ENCODE measurements around the gene NDUFA11.

NDUFA11 gene

GRCh38 chr19:5896365-5897076 lies 7.1 kb downstream of the NDUFA11 start:
- Histone ChIP-seq H3K36me3 (ENCODE audit: control insufficient read depth, insufficient read depth, low read length) (peaks cover 11% of the 10 kb centered on the region), H3K4me1 (ENCODE audit: control insufficient read depth, insufficient read depth, low read length) (no peaks in the 10 kb centered on the region), H3K27ac (ENCODE audit: insufficient read depth, low read depth, low read length, poor library complexity, severe bottlenecking) (no peak overlapping the region), H3K4me3 (ENCODE audit: insufficient read depth, low read depth, low read length) (no peak overlapping the region), H3K9me3 (ENCODE audit: control insufficient read depth, low read length) (no peaks in the 10 kb centered on the region), H3K27me3 (ENCODE audit: control insufficient read depth, insufficient read depth, low read length, poor library complexity, severe bottlenecking) (no peaks in the 10 kb centered on the region)
- 93 to 94% methylated on average over 29 of the region's 29 CpGs for WGBS, 2 experiments

- H3K4me1 ChIP-seq (ENCODE audit: control insufficient read depth, insufficient read depth, low read length) = no peaks in the 10 kb centered on the region
Observed at GRCh38 chr19:5895890-5896289, 7.7 kb downstream of the NDUFA11 start.

DNA sequence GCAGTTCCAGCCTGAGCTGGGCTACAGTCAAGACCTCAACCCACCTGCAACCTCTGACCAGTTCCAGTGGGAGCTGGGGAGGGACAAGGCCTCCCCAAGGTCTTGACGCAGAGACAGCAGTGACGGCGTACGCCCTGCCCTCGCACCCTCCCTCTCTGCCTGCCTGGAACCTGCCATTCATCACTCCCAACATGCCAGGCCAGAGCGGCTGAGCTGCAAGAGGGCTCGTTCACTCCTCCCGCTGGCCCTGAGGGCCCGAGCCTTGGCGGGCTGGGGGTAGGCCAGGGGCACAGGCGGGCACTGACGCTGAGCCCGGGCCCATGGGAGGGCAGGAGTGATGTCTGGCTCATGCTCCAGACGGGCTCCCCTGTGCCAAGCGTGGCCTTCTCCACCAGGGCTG lies 8.2 kb downstream of the NDUFA11 start:
- 83 to 86% methylated on average over 15 of the region's 15 CpGs for WGBS, 2 experiments
- Histone ChIP-seq H3K27me3 (ENCODE audit: control insufficient read depth, insufficient read depth, low read length, poor library complexity, severe bottlenecking) (no peaks in the 10 kb centered on the region), H3K27ac (ENCODE audit: insufficient read depth, low read depth, low read length, poor library complexity, severe bottlenecking) (no peak overlapping the region), H3K4me1 (ENCODE audit: control insufficient read depth, insufficient read depth, low read length) (no peaks in the 10 kb centered on the region), H3K9me3 (ENCODE audit: control insufficient read depth, low read length) (no peaks in the 10 kb centered on the region), H3K36me3 (ENCODE audit: control insufficient read depth, insufficient read depth, low read length) (peaks cover 11% of the 10 kb centered on the region), H3K4me3 (ENCODE audit: insufficient read depth, low read depth, low read length) (no peak overlapping the region)

More at GRCh38 chr19:5895890-5896289, 7.7 kb downstream of the NDUFA11 start:
- no peak overlapping the region for H3K4me3 ChIP-seq (ENCODE audit: insufficient read depth, low read depth, low read length)
- H3K9me3 ChIP-seq (ENCODE audit: control insufficient read depth, low read length) = no peaks in the 10 kb centered on the region
- H3K27me3 ChIP-seq (ENCODE audit: control insufficient read depth, insufficient read depth, low read length, poor library complexity, severe bottlenecking) = no peaks in the 10 kb centered on the region
- H3K27ac ChIP-seq (ENCODE audit: insufficient read depth, low read depth, low read length, poor library complexity, severe bottlenecking) = no peak overlapping the region
- H3K36me3 ChIP-seq (ENCODE audit: control insufficient read depth, insufficient read depth, low read length) = peaks cover 11% of the 10 kb centered on the region
- WGBS, 2 experiments = 93 to 96% methylated on average over 8 of the region's 8 CpGs

- Histone ChIP-seq H3K4me1 (ENCODE audit: control insufficient read depth, insufficient read depth, low read length) (no peaks in the 10 kb centered on the region), H3K4me3 (ENCODE audit: insufficient read depth, low read depth, low read length) (no peak overlapping the region), H3K27ac (ENCODE audit: insufficient read depth, low read depth, low read length, poor library complexity, severe bottlenecking) (no peak overlapping the region), H3K36me3 (ENCODE audit: control insufficient read depth, insufficient read depth, low read length) (peaks cover 6% of the 10 kb centered on the region), H3K27me3 (ENCODE audit: control insufficient read depth, insufficient read depth, low read length, poor library complexity, severe bottlenecking) (no peaks in the 10 kb centered on the region), H3K9me3 (ENCODE audit: control insufficient read depth, low read length) (no peaks in the 10 kb centered on the region)
- 95% methylated on average over 28 of the region's 28 CpGs for WGBS, 2 experiments
Observed at GRCh38 chr19:5894704-5895349, 8.8 kb downstream of the NDUFA11 start.

DNA sequence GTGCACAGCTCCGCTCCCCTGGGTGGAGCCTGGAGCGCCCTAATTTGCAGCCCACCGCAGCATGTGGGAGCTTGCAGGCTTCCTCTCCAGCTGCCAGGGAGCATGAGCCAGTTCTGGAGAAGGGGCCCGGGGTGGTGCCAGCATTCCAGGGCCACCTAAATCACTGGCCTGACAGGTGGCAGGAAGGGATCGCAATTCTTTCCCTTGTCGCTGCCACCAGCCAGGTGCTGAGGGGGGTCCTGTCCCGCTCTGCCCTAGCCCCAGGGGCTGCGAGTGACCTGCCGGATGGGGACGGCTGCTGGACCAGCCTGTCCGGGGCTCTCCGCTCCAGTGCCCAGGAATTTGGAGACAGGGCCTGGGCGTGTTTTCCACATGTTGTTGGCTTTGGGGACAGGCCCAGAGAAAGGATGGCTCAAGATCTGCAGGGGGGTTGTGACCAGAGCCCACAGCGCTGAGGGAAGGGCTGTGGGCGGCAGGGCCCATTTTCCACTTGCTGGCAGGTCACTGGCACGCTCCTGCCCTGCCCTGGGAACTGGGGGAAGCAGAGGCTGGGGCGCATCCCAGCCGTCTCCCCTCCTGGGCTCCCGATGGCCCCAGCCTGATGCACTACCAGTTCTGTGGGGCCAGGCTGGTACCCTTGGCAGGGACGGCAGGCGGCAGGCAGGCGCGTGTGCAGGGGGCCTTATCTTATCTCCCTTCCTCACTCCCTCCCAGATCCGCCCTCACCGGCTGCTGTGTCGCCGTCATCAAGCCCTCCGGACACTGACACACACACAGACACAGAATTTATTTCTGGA lies 9.5 kb downstream of the NDUFA11 start:
- Histone ChIP-seq H3K27ac (ENCODE audit: insufficient read depth, low read depth, low read length, poor library complexity, severe bottlenecking) (no peak overlapping the region), H3K27me3 (ENCODE audit: control insufficient read depth, insufficient read depth, low read length, poor library complexity, severe bottlenecking) (no peaks in the 10 kb centered on the region), H3K4me3 (ENCODE audit: insufficient read depth, low read depth, low read length) (no peak overlapping the region), H3K36me3 (ENCODE audit: control insufficient read depth, insufficient read depth, low read length) (peaks cover 5% of the 10 kb centered on the region), H3K4me1 (ENCODE audit: control insufficient read depth, insufficient read depth, low read length) (no peaks in the 10 kb centered on the region), H3K9me3 (ENCODE audit: control insufficient read depth, low read length) (no peaks in the 10 kb centered on the region)
- WGBS, 2 experiments = 93 to 95% methylated on average over 28 of the region's 28 CpGs

DNA sequence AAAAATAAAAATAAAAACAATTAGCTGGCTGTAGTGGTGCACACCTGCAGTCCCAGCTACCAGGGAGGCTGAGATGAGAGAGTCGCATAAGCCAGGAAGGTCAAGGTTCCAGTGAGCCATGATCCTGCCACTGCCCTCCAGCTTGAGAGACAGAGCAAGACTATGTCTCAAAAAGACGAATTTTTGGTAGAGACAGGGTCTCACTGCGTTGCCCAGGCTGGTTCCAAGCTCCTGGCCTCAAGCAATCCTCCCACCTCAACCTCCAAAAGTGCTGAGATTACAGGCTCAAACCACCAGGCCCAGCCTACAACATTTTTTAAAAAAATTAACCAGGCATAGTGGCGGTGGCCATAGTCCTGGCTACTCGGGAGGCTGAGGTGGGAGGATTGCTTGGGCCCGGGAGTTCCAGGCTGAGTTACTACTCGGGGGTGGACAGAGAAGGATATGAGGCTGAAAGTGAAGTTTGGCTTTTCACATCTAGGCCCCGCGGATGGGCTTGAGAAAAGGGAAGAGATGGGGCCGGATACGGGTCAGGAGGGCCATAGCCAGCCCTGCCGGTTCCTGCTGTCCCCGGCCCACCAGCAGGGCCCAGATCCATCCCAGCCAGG lies 10.2 kb downstream of the NDUFA11 start:
- WGBS, 2 experiments = 86% methylated on average over 13 of the region's 13 CpGs
- Histone ChIP-seq H3K4me3 (ENCODE audit: insufficient read depth, low read depth, low read length) (no peak overlapping the region), H3K27ac (ENCODE audit: insufficient read depth, low read depth, low read length, poor library complexity, severe bottlenecking) (no peak overlapping the region)

GRCh38 chr19:5892772-5893275 lies 10.8 kb downstream of the NDUFA11 start:
- Histone ChIP-seq H3K9me3 (ENCODE audit: control insufficient read depth, low read length) (no peaks in the 10 kb centered on the region), H3K4me1 (ENCODE audit: control insufficient read depth, insufficient read depth, low read length) (no peaks in the 10 kb centered on the region), H3K4me3 (ENCODE audit: insufficient read depth, low read depth, low read length) (no peak overlapping the region), H3K36me3 (ENCODE audit: control insufficient read depth, insufficient read depth, low read length) (peaks cover 5% of the 10 kb centered on the region), H3K27me3 (ENCODE audit: control insufficient read depth, insufficient read depth, low read length, poor library complexity, severe bottlenecking) (no peaks in the 10 kb centered on the region), H3K27ac (ENCODE audit: insufficient read depth, low read depth, low read length, poor library complexity, severe bottlenecking) (no peak overlapping the region)
- 72 to 77% methylated on average over 15 of the region's 15 CpGs for WGBS, 2 experiments

More for the DNA sequence above, 10.2 kb downstream of the NDUFA11 start:
- H3K9me3 ChIP-seq (ENCODE audit: control insufficient read depth, low read length) = no peaks in the 10 kb centered on the region
- no peaks in the 10 kb centered on the region for H3K4me1 ChIP-seq (ENCODE audit: control insufficient read depth, insufficient read depth, low read length)
- no peaks in the 10 kb centered on the region for H3K27me3 ChIP-seq (ENCODE audit: control insufficient read depth, insufficient read depth, low read length, poor library complexity, severe bottlenecking)
- H3K36me3 ChIP-seq (ENCODE audit: control insufficient read depth, insufficient read depth, low read length) = peaks cover 5% of the 10 kb centered on the region

GRCh38 chr19:5891938-5892771 lies 11.4 kb downstream of the NDUFA11 start:
- WGBS, 2 experiments = 49 to 50% methylated on average over 48 of the region's 48 CpGs
- Histone ChIP-seq H3K4me1 (ENCODE audit: control insufficient read depth, insufficient read depth, low read length) (no peaks in the 10 kb centered on the region), H3K9me3 (ENCODE audit: control insufficient read depth, low read length) (no peaks in the 10 kb centered on the region), H3K36me3 (ENCODE audit: control insufficient read depth, insufficient read depth, low read length) (peaks cover 5% of the 10 kb centered on the region), H3K4me3 (ENCODE audit: insufficient read depth, low read depth, low read length) (no peak overlapping the region), H3K27ac (ENCODE audit: insufficient read depth, low read depth, low read length, poor library complexity, severe bottlenecking) (no peak overlapping the region), H3K27me3 (ENCODE audit: control insufficient read depth, insufficient read depth, low read length, poor library complexity, severe bottlenecking) (no peaks in the 10 kb centered on the region)

GRCh38 chr19:5891572-5891937 lies 12.0 kb downstream of the NDUFA11 start:
- Histone ChIP-seq H3K4me1 (ENCODE audit: control insufficient read depth, insufficient read depth, low read length) (no peaks in the 10 kb centered on the region), H3K4me3 (ENCODE audit: insufficient read depth, low read depth, low read length) (no peak overlapping the region), H3K27me3 (ENCODE audit: control insufficient read depth, insufficient read depth, low read length, poor library complexity, severe bottlenecking) (no peaks in the 10 kb centered on the region), H3K36me3 (ENCODE audit: control insufficient read depth, insufficient read depth, low read length) (peaks cover 3% of the 10 kb centered on the region), H3K9me3 (ENCODE audit: control insufficient read depth, low read length) (no peaks in the 10 kb centered on the region), H3K27ac (ENCODE audit: insufficient read depth, low read depth, low read length, poor library complexity, severe bottlenecking) (no peak overlapping the region)
- 78 to 82% methylated on average over 4 of the region's 4 CpGs for WGBS, 2 experiments
